AG20443 (cell line): ENCODE measurements around the gene GCDH.
A peak's percentile ranks its signal among the peaks of the same experiment; 100 is the strongest.
"Not testable (repeated sequence)": the region's sequence is repeated elsewhere in the genome, so short reads cannot be mapped to it uniquely, and the experiment has no call there.

Experiments used
- DNase-seq: peaks from one replicate; pipeline ENCODE4 v3.0.0; 2012; ENCODE audit warnings: low spot score, mixed read lengths

GCDH gene

DNA sequence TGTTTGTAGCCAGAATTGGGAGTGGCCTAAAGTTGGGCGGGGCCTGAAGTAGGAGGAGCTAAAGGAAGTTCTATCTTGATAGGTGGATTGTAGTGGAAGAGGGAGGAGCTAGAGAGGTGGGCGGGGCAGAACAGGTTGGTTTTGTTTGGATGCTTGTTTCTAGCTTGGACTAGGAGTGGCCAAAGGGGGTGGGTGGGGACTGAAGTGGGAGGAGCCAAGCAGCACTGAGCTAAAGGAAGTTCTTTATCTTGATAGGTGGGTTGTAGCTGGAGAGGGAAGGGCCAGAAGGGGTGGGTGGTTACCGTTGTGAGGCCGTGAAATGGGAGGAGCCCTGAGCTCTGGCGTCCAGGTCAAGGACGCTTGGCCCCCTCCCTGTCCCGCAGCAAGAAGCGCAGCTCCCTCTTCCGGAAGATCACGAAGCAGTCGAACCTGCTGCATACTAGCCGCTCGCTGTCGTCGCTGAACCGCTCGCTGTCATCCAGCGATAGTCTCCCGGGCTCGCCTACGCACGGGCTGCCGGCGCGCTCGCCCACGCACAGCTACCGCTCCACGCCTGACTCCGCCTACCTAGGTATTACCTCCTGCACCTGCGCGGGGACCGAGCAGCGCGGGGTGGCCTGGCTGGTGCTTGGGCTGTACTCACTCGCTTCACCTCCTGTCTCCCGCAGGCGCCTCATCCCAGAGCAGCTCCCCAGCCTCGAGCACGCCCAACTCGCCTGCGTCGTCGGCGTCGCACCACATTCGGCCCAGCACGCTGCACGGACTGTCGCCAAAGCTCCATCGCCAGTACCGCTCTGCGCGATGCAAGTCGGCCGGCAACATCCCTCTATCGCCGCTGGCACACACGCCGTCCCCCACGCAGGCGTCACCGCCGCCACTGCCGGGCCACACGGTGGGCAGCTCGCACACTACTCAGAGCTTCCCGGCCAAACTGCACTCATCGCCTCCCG, 17.7 kb upstream of the GCDH start:
- peak; percentile 50 for DNase-seq

DNA sequence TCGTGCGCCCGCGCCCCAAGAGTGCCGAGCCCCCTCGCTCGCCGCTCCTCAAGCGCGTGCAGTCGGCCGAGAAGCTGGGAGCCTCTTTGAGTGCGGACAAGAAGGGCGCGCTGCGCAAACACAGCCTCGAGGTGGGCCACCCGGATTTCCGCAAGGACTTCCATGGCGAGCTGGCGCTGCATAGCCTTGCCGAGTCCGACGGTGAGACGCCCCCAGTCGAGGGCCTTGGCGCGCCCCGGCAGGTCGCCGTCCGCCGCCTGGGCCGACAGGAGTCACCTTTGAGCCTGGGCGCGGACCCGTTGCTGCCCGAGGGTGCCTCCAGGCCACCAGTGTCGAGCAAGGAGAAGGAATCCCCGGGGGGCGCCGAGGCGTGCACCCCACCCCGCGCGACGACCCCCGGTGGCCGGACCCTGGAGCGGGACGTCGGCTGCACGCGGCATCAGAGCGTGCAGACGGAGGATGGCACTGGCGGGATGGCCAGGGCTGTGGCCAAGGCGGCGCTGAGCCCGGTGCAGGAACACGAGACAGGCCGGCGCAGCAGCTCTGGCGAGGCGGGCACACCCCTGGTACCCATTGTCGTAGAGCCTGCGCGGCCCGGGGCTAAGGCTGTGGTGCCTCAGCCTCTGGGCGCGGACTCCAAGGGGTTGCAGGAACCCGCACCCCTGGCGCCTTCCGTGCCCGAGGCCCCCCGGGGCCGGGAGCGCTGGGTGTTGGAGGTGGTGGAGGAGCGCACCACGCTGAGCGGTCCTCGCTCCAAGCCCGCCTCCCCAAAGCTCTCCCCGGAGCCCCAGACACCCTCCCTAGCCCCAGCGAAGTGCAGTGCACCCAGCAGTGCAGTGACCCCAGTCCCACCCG, 16.8 kb upstream of the GCDH start:
- no peak for DNase-seq

DNA sequence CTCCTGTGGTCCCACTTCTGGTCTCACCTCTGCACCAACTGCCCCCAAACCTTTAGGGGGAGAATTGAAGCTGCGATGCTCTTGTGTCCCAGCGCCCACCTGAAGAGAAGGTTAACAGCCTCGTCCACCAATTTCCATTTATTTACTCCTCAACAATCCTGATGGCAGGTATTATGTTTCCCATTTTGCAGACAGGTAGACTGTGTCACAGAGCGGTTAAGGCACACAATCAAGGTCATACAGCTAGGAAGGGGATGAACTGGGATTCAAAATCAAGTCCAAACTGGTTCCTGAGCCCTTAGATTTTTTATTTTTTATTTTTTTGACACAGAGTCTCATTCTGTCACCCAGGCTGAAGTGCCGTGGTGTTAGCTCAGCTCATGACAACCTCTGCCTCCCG, 15.9 kb upstream of the GCDH start:
- DNase-seq = no peak

DNA sequence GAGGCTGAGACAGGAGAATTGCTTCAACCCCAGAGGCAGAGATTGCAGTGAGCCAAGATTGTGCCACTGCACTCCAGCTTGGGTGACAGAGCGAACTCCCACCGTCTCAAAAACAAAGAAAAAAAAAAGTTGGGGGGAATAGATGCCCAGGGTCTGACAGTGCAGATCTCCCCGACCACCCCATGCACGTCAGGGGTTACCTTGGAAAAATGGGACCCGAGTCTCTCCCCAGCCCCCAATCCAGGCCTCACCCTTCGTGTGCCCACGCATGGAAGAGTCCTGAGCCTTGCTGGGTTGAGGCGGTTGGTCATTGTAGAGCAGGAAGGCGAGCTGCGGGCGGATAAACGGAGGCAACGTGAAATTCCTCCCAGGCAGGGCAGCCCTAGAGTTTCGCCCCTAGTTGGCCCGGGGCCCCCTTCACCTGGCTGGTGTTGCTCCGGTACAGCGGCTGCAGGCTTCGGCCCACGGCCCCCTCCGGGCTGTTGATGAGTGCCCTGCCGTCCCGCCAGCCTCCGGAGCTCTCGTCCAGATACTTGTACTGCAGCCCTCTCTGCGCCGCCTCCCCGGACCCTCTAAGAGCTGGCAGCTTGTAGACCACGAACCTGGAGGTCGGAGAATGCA, 10.3 kb upstream of the GCDH start:
- DNase-seq = peak; percentile 51

DNA sequence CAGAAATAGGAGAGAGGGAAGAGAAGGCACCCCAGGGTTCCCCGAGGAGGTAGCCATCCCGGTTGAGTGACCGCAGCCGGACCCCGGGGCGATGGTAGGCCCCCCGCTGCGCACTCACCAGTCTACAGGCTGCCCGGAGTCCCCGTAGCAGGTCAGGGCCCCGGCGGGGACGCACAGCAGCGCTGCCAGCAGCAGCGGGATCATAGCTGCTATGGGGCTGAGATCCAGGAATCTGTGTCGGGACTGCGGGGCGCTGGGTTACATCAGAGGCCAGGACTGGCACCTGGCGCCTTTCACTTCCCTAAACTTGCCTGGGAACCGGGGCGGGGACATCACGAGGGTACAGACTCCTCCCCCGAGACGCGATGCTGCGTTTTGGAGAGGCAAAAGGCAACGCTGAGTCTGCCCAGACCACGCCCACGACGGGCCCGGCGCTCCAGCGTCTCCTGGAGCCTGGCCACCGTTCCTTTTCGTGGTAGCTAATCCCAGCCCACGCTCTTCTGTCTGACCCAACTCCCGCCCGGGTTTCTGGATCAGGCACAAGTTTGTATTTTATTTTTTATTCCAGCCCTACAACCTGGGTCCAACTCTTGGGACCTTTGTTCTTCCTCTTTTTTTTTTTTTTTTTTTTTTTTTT, 9.7 kb upstream of the GCDH start, which contains the start of gene DNASE2:
Gene DNASE2, minus strand, starts transcription at position 278 of the 637 bp plus-strand sequence. Its CDS starts 74 bp downstream, at position 204.
- DNase-seq = peak; percentile 99

DNA sequence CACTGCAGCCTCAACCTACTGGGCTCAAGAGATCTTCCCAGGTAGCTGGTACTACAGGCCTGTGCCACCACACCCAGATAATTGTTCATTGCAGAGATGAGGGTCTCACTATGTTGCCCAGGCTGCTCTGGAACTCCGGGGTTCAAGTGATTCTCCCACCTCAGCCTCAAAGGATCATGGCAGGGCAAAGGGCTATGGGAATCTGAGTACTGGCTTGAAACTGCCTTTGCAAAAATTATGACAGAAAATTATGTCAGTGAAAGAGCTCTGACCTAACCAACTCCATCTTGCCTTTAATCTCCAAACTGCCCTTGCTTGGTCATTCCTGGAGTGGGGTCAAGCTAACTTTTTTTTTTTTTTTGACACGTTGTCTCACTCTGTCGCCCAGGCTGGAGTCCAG, 8.4 kb upstream of the GCDH start:
- DNase-seq = no peak

DNA sequence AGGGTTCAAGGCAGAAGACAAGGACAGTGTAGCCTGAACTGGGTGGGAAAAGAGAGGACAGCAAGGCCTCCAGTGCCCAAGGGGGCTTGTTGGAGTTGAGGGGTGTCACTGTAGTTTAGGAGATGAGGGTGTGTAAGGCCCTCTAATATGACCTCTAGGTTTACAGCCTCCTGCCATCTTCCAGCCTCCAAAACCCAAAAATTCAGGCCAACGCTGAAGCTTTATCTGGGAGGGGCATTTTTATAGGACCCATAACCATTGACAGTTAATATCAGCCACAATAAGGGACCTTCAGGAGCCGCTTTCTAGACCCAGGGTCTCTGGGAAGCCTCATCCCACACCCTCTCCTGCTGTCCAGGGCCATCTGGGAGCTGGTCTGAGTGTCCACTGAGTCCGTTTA, 6.8 kb upstream of the GCDH start:
- DNase-seq = no peak

DNA sequence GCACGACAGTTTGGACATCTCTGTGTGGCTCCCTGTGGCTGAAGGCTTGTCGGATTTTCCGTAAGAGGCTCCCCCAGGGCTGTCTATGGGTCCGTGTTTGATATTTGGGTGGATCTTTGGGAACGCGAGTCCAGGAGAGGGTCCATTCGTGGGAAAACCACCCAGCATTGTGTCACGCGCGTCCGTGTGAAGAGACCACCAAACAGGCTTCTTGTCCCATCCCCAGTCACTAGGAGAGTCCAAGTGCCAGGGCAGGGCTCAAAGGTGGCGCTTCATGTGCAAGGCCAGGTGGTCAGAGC, 6.4 kb upstream of the GCDH start:
- DNase-seq = no peak

DNA sequence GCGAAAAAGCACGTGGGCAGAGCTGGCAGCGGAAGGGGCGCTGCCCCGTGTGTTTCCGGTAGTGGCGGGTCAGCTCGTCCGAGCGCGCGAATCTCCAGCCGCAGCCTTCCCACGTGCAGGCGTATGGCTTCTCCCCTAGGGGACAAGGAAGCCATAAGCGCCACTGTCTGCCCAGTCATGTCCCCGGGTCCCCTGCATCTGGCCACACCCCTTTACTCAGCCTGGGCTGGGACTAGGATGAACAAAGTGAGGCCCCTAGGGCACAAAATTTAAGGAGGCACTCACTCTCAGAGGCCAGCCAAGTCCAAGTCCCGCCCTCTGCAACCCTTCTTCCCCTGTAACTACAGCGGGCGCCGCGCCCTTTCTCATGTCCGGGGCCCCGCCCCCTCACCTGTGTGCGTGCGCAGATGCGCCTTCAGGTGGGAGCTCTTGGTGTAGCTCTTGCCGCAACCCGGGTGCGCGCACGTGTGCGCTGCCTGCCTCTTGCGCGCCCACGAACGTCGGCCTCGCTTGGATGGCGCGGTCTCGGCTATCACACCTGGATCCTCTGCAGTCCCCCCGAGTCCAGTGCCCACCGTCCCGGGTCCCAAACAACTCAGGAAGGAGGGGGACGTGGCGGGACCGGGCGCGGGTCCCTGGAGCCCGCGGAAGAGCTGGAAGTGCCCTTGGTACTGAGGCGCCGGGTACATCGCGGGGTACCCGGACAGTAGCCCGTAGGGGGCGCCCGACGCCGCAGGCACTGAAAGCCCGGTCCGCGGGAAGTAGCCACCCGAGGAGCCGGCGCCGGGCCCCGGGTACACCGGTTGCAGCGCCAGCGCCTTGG, 5.8 kb upstream of the GCDH start:
- peak; percentile 78 for DNase-seq

DNA sequence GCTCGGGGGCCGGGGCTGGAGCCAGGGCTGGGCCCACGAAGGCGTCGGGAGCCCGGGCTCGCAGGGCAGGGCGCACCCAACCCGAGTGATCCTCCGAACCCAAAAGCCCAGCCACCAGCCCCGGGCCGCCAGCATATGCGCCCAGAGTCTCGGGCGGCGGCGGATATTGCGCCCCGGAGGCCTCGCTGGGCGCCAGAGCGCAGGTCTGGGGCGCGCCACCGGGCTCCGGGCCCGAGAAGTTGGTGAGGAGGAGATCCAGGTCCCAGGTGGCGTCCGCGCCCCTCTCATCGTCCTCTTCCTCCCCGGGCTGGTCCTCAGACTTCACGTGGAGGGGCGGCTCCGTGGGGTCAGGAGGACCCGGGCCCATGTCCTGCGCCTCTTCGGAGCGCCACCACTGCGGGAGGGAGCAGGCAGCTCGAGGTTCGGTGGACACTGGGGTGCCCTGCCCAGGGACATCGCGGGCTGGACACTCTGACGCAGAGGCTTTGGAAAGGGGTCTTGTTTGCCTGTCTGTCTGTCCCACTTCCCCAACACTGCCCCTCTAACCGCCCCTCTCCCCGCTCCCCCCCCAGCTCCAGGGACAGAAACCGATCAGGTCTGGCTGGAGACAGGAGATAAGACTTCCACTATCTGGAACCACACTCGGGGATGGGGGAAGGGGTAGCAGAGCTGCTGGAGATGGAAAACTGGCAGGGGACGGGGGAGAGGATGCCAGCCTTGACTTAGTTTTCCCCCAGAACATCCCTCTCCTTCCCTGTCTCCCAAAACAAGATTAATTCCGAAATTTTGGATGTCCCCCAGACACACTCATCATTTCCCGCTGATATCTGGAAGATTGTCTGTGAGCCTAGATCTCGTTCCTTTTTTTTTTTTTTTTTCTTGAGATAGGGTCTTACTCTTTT, 5.0 kb upstream of the GCDH start:
- no peak for DNase-seq

DNA sequence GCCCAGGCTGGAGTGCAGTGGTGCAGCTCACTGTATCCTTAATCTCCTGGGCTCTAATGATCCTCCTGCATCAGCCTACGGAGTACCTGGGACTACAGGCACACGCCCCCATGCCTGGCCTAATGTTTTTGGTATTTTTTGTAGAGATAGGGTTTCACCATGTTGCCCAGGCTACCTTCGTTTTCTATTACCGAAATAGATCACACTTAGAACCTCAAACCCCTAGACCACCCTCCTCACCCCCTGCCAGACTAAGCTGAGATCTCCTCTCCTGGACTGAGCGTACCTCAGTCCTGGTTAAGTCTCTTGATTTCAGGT, 4.3 kb upstream of the GCDH start:
- DNase-seq = no peak

DNA sequence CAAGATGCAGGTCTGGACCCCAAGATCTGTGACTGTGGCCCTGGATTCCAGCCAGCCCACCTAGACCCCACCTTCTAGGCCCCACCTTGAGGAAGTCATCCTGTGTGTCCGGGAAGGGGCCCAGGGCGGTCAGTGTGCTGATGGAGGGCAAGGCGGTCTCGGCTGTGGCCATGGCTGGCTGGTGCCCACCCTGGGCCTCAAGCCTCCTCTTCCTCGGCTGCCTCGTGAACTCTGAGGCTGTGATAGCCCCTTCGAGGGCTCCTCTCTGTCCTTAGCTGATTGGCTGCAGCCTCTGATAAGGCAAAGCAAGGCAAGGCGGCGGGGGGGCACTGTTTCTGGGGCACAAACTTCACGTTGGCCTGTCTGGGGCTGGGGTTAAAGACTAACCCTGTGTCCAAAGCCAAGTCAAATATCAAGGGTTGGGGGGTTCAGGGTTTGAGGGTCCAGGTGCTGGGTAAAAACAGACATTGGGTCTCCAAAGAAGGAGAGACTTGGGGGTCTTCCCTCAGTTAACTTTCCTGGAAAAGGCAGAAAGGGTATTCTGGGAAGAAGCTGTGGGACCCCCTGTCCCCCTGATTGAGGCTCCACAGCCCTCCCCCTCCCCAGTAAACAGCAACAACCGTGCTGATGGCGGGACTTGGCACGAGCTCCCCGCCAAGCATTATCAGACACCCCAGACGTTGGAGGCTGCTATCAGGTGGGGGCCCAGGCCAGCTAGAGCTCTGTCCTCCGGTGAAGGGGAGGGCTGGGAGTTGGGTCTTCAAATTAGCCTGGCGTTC, 3.8 kb upstream of the GCDH start, which contains the start of gene KLF1:
Gene KLF1, minus strand, starts transcription at position 233 of the 779 bp plus-strand sequence. Its CDS starts 61 bp downstream, at position 172.
- no peak for DNase-seq

DNA sequence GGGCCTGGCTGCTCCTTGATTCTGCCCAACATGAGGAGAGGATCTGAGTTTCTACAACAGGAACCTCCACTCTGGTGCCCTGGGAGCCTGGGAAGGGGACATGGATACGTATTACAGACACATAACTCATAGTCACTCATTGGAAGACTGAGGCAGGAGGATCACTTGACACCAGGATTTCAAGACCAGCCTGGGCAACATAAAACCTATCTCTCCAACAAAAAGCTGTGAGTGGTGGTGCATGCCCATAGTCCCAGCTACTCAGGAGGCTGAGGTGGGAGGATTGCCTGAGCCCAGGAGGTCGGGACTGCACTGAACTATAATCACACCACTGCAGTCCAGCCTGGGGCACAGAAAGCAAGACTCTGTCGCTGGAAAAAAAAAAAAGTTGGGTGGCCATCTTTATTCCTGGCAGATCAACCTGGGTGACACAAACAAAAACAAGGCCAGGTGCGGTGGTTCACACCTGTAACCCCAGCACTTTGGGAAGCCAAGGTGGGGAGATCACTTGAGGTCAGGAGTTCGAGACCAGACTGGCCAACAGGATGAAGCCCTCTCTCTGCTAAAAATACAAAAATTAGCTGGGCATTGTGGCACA, 2.9 kb upstream of the GCDH start:
- no peak for DNase-seq

DNA sequence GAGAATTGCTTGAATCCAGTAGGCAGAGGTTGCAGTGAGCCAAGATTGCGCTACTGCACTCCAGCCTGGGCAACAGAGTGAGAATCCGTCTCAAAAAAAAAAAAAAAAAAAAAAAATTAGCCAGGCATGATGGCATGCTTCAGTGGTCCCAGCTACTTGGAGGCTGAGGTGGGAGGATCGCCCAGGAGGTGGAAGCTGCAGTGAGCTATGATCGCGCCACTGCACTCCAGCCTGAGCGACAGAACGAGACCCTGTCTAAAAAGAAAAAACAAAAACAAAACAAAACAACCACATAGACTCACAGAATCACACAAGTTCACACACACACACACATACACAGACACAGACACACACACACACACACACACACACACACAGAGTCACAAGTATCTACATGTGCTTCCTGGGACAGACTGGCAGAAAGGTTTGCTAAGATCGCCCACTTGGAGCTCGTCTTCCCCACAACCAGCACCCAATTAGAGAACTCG, 617 bp upstream of the GCDH start:
- DNase-seq = not testable (repeated sequence)

DNA sequence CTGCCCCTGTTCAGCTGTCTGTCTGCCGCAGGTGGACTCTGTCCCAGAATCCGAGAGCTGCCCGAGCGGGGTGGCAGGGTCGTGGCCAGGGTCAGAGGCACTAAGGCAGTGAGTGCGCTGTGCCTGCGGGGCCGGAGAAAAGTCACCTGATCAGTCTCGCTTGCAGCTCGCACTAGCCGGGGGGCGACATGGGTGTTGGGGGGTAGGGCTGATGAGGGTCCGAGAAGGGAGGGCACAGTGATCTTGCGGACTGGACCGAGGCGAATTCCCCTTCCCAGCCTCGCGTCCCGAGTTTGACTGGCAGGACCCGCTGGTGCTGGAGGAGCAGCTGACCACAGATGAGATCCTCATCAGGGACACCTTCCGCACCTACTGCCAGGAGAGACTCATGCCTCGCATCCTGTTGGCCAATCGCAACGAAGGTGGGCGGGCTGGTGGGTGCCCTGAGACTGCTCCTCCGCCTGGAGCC, 627 bp downstream of the GCDH start:
- no peak for DNase-seq

DNA sequence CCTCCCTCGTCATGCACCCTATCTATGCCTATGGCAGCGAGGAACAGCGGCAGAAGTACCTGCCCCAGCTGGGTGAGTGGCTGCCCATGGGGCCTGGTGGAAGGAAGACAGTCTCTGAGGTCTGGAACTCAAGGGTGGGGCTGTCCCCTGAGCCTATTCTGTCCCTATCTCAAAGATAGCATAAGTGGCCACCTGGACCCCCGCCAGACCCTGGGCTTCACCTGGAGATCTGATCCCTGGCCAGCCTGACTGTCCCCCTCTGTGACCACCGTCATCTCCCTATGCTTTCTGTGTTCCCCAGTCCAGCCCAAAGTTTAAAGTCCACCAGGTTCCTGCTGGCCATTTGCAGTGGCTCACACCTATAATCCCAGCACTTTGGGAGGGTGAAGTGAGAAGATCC, 2.6 kb downstream of the GCDH start:
- DNase-seq = no peak

DNA sequence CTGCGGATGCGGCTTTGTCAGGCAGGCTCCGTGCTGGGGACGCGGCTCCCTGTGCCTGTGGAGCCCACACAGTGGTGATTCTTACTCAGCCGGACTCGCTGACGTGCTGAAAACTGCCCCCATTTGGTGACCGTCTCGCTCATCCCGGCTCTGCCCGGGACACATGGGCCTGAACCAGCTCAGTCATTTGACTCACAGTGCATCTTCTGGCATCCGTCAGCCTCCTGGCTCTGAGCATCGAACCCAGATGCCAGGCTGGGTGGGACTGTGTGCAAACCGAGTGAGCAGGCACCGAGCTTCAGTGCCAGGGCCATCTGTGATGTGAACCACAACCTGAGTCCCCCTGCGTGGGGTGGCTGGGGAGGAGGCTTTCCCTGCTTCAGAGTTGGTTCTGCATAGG, 5.5 kb downstream of the GCDH start:
- DNase-seq = no peak

DNA sequence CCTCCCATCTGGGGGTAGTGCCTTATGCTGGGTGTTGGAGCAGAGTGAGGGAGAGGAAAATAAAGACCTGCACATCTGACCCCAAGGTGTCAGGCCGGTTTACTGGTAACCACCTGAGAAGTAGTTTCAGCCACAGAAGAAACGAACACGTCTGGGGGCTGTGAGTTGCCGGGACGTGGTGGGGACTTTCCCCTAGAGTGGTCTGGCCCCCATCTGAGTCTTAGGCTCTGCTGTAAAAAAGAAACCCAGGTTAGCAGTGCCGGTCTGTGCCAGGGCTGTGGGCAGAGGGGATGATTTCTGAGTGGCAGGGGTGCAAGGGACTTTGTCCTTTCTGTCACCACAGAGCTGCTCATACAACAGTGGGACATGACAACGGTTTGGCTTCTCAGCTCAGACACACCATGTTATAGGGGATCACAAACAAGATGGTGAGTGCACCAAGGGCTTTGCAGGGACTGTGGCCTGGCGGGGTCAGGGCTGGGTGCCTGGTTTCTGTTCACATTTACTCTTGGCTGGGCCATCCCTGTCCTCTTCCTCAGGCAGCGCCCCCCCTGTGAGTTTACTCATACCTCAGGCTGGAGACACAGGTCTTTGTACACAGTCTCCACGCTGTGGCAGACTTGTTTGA, 9.0 kb downstream of the GCDH start:
- no peak for DNase-seq
